IMR-90 (cell line): ENCODE results near the gene CDH13. TPM values are rescaled to one million over a fixed set of nuclear protein-coding genes. Genes with fewer than 3 reads are reported as not detected.

ENCODE experiments used
- ATAC-seq: fragments of 200-7000 bp; cut with Tn5 transposase; 2 replicates; pipeline ENCODE4 v1.9.1; 2020; ENCODE audit warnings: low read depth, mild to moderate bottlenecking, moderate library complexity
- BruUV-seq: library from RNA; stranded (reverse); fragments of 400-500 nt; replicated peaks from 2 replicates; lab custom pipeline; 2021; lab: Mats Ljungman, UMichigan
- CTCF ChIA-PET: fragments of 300-600 bp; formaldehyde crosslinking; extraction: SDS; loops from one replicate; lab custom pipeline; 2021; ENCODE audit warnings: antibody characterized with exemption; lab: Yijun Ruan, JAX
- POLR2A ChIA-PET: fragments of 300-600 bp; sonication (Branson Sonifier 250); formaldehyde crosslinking; loops from one replicate; lab custom pipeline; 2022; ENCODE audit warnings: antibody characterized with exemption; ENCODE audit not compliant: unreplicated experiment; lab: Charles Lee
- DNase-seq: peaks from one replicate; pipeline ENCODE4 v3.0.0; 2013
- H2AFZ ChIP-seq: replicated peaks from 2 replicates; pipeline ENCODE3; 2013; ENCODE audit warnings: low read length, mild to moderate bottlenecking; ENCODE audit not compliant: poor library complexity
- H2AK5ac ChIP-seq: 2 replicates; pipeline ENCODE4 v1.6.1; 2013; ENCODE audit warnings: low read depth, low read length, inconsistent platforms
- H2AK9ac ChIP-seq: replicated peaks from 2 replicates; pipeline ENCODE3; 2013; ENCODE audit warnings: mild to moderate bottlenecking, low read depth, low read length, moderate library complexity; ENCODE audit not compliant: poor library complexity
- H2BK120ac ChIP-seq: 2 replicates; pipeline ENCODE4 v1.6.1; 2013; ENCODE audit warnings: low read depth, low read length, inconsistent platforms
- H2BK15ac ChIP-seq: 3 replicates; pipeline ENCODE4 v1.6.1; 2013; ENCODE audit warnings: low read depth, low read length, inconsistent platforms
- H2BK20ac ChIP-seq: 2 replicates; pipeline ENCODE4 v1.6.1; 2013; ENCODE audit warnings: low read depth, mild to moderate bottlenecking, inconsistent platforms, low read length, moderate library complexity
- H2BK5ac ChIP-seq: 2 replicates; pipeline ENCODE4 v1.6.1; 2013; ENCODE audit warnings: mild to moderate bottlenecking, low read depth, low read length, inconsistent platforms; ENCODE audit not compliant: poor library complexity, severe bottlenecking
- H3K14ac ChIP-seq: replicated peaks from 2 replicates; pipeline ENCODE4 v1.6.1; 2013; ENCODE audit warnings: low read depth, low read length, inconsistent platforms
- H3K18ac ChIP-seq: 2 replicates; pipeline ENCODE4 v1.6.1; 2013; ENCODE audit warnings: low read depth, low read length, control low read depth
- H3K23ac ChIP-seq: 2 replicates; pipeline ENCODE4 v1.6.1; 2013; ENCODE audit warnings: low read depth, low read length, inconsistent platforms
- H3K27ac ChIP-seq: 2 replicates; pipeline ENCODE4 v1.5.1; 2013; ENCODE audit warnings: mild to moderate bottlenecking, control low read depth, low read length; ENCODE audit not compliant: insufficient read depth
- H3K27me3 ChIP-seq: 2 replicates; pipeline ENCODE4 v1.6.1; 2013; ENCODE audit warnings: low read length; ENCODE audit not compliant: control insufficient read depth, insufficient read depth
- H3K36me3 ChIP-seq: 2 replicates; pipeline ENCODE4 v1.6.1; 2013; ENCODE audit warnings: low read length, mixed read lengths; ENCODE audit not compliant: control insufficient read depth, insufficient read depth
- H3K4ac ChIP-seq: 2 replicates; pipeline ENCODE4 v1.6.1; 2013; ENCODE audit warnings: low read depth, low read length, inconsistent platforms
- H3K4me1 ChIP-seq: 2 replicates; pipeline ENCODE4 v1.6.1; 2013; ENCODE audit warnings: low read length, mixed read lengths; ENCODE audit not compliant: control insufficient read depth, insufficient read depth
- H3K4me2 ChIP-seq: 2 replicates; pipeline ENCODE4 v1.6.1; 2013; ENCODE audit warnings: low read depth, mild to moderate bottlenecking, control low read depth, low read length, moderate library complexity
- H3K4me3 ChIP-seq: 2 replicates; pipeline ENCODE4 v1.5.1; 2013; ENCODE audit warnings: low read depth, mild to moderate bottlenecking, control low read depth, low read length, moderate library complexity; ENCODE audit not compliant: insufficient read depth
- H3K56ac ChIP-seq: 2 replicates; pipeline ENCODE4 v1.6.1; 2013; ENCODE audit warnings: low read length, inconsistent platforms; ENCODE audit not compliant: insufficient read depth; ENCODE audit errors: extremely low read depth
- H3K79me1 ChIP-seq, 2 experiments: 2 replicates each; pipeline ENCODE4 v1.6.1; 2013; ENCODE audit warnings: low read length in 2 of 2, inconsistent platforms in 1 of 2, low read depth in 1 of 2
- H3K9ac ChIP-seq: 2 replicates; pipeline ENCODE4 v1.6.1; 2013; ENCODE audit warnings: low read depth, low read length, control low read depth
- H3K9me1 ChIP-seq: 2 replicates; pipeline ENCODE4 v1.6.1; 2013; ENCODE audit warnings: low read length, inconsistent platforms; ENCODE audit not compliant: insufficient read depth
- H3K9me3 ChIP-seq: 2 replicates; pipeline ENCODE4 v1.6.1; 2013; ENCODE audit warnings: low read length; ENCODE audit not compliant: control insufficient read depth, insufficient read depth
- H4K20me1 ChIP-seq: 2 replicates; pipeline ENCODE4 v1.6.1; 2013; ENCODE audit warnings: low read length, inconsistent platforms; ENCODE audit not compliant: insufficient read depth
- H4K5ac ChIP-seq: 2 replicates; pipeline ENCODE4 v1.6.1; 2013; ENCODE audit warnings: mild to moderate bottlenecking, low read depth, low read length, control low read depth
- H4K8ac ChIP-seq, 2 experiments: 2 replicates each; pipeline ENCODE4 v1.6.1; 2013; ENCODE audit warnings: low read depth in 2 of 2, low read length in 2 of 2, control low read depth in 1 of 2, inconsistent platforms in 1 of 2
- H4K91ac ChIP-seq: 2 replicates; pipeline ENCODE4 v1.6.1; 2013; ENCODE audit warnings: low read depth, low read length, inconsistent platforms; ENCODE audit not compliant: insufficient read depth
- CEBPB ChIP-seq: IDR thresholded peaks from 2 replicates; pipeline ENCODE4 v1.6.1; 2012; ENCODE audit warnings: low read depth, low read length, improper control_type of control experiment
- CHD1 ChIP-seq: IDR thresholded peaks from 2 replicates; pipeline ENCODE4 v1.6.1; 2012; ENCODE audit warnings: low read depth, low read length, improper control_type of control experiment
- ELK1 ChIP-seq: fragments of 150-350 bp; IDR thresholded peaks from 2 replicates; pipeline ENCODE4 v1.6.1; 2016; ENCODE audit warnings: low read depth, mild to moderate bottlenecking, low read length, moderate library complexity, borderline replicate concordance
- FOS ChIP-seq: fragments of 150-350 bp; IDR thresholded peaks from 2 replicates; pipeline ENCODE4 v1.6.1; 2016; ENCODE audit warnings: low read depth, low read length
- MAFK ChIP-seq: IDR thresholded peaks from 2 replicates; pipeline ENCODE4 v1.6.1; 2012; ENCODE audit warnings: low read depth, low read length, improper control_type of control experiment
- MAZ ChIP-seq: IDR thresholded peaks from 2 replicates; pipeline ENCODE4 v1.6.1; 2012; ENCODE audit warnings: low read depth, mild to moderate bottlenecking, low read length, improper control_type of control experiment, moderate library complexity, borderline replicate concordance
- MXI1 ChIP-seq: IDR thresholded peaks from 2 replicates; pipeline ENCODE4 v1.6.1; 2012; ENCODE audit warnings: low read depth, mild to moderate bottlenecking, low read length, moderate library complexity, borderline replicate concordance
- NFE2L2 ChIP-seq: fragments of 150-350 bp; IDR thresholded peaks from 2 replicates; pipeline ENCODE4 v1.6.1; 2016; ENCODE audit warnings: low read depth, mild to moderate bottlenecking, low read length
- POLR2A ChIP-seq: IDR thresholded peaks from 2 replicates; pipeline ENCODE4 v1.6.1; 2012; ENCODE audit warnings: mild to moderate bottlenecking, low read depth, low read length
- RAD21 ChIP-seq: IDR thresholded peaks from 2 replicates; pipeline ENCODE4 v1.6.1; 2012; ENCODE audit warnings: low read length, improper control_type of control experiment
- RCOR1 ChIP-seq: IDR thresholded peaks from 2 replicates; pipeline ENCODE4 v1.6.1; 2012; ENCODE audit warnings: mild to moderate bottlenecking, low read length, improper control_type of control experiment; ENCODE audit not compliant: insufficient replicate concordance
- WGBS, 2 experiments: methylation state at CpG; one replicate each; pipeline versions ENCODE4 v1.1.5 to v1.1.7; 2013; ENCODE audit warnings: missing lambda C conversion rate in 2 of 2; ENCODE audit not compliant: insufficient read length in 1 of 2; ENCODE audit errors: extremely low coverage in 2 of 2; 5-methylcytosine and 5-hydroxymethylcytosine counted together
- dilution Hi-C: fragments of 300-500 bp; cut with HindIII; formaldehyde crosslinking; loops from one replicate; pipeline ENCODE4 v1.14.3; 2018; ENCODE audit warnings: low sequenced_read_pairs; ENCODE audit not compliant: unreplicated experiment
- in situ Hi-C: fragments of 300-500 bp; cut with MboI; formaldehyde crosslinking; loops from 3 replicates; pipeline ENCODE4 v1.14.3; 2019; ENCODE audit warnings: low sequenced_read_pairs, inconsistent platforms, mixed read lengths
- intact Hi-C: fragments of 100-400 bp; cut with micrococcal nuclease; formaldehyde crosslinking; loops from 2 replicates; pipeline ENCODE4 v1.10.0; 2022
- polyA plus RNA-seq, 3 experiments: library from polyadenylated mRNA; depleted of rRNA; stranded (reverse); fragments of >200 nt; gene quantifications; 2 replicates each; pipeline ENCODE4 v1.2.3, GENCODE V29; 2012; ENCODE audit warnings: low replicate concordance in 1 of 3
- total RNA-seq: library from RNA; depleted of rRNA; stranded (reverse); fragments of >200 nt; gene quantifications from 2 replicates; pipeline ENCODE4 v1.2.3, GENCODE V29; 2012
- TF ChIP-seq, protein P1 (sequence below): fragments of 150-350 bp; IDR thresholded peaks from 2 replicates; pipeline ENCODE4 v1.6.1; 2017; ENCODE audit warnings: mild to moderate bottlenecking, antibody characterized with exemption, low read length, low read depth

The CDH13 gene
- total and polyA plus RNA-seq, 2 of the 4 experiments (the other 2 are of a cell fraction) = 61.6 to 74.7 TPM

DNA sequence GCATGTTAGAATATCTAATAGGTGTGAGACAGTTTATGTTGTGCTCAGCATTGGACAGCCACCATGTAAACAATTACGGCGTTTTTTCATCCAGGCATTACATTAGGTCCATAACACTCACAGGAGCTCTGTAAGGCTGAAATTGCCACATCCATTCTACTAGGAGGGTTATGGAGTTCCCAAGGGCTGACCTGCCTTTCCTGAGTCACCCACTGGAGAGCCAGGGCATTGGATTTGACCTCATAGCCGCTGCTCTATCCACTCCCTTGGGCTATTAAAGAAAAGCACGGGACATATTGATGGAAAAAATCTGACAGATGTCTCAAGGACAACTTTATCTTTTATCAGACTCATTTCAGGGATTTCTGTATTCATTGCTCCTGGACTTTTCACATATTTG, 874.7 kb downstream of the CDH13 start:
- H4K20me1 ChIP-seq = no peaks in the 10 kb centered on the region
- H2BK15ac ChIP-seq = no peak overlapping the region
- no peaks in the 10 kb centered on the region for H3K36me3 ChIP-seq
- H3K27me3 ChIP-seq = no peaks in the 10 kb centered on the region
- no peak overlapping the region for H3K9ac ChIP-seq
- H2BK120ac ChIP-seq = no peak overlapping the region
- DNase-seq (no peak), ATAC-seq (no peak)
- WGBS, 2 experiments = no CpG with 5 or more reads among the region's 4 CpGs
- CTCF ChIA-PET = no interaction called here
- H4K8ac ChIP-seq = no peak overlapping the region
- POLR2A ChIA-PET = interaction anchor here (0.6 kb wide), 1 partner anchor 286 kb away, joined by 6 read pairs; no protein-coding TSS in a partner anchor
- H3K23ac ChIP-seq = no peak overlapping the region
- H3K4me3 ChIP-seq = no peak overlapping the region
- H3K56ac ChIP-seq = no peak overlapping the region
- no peak overlapping the region for H3K18ac ChIP-seq
- dilution Hi-C loops = no loop called here
- H2AK9ac ChIP-seq = no peak overlapping the region
- H3K27ac ChIP-seq = no peak overlapping the region
- H4K91ac ChIP-seq = no peak overlapping the region
- no peak overlapping the region for H4K5ac ChIP-seq
- no peaks in the 10 kb centered on the region for H3K4me1 ChIP-seq
- no peaks in the 10 kb centered on the region for H3K79me1 ChIP-seq
- no peaks in the 10 kb centered on the region for H3K9me1 ChIP-seq
- in situ Hi-C loops = no loop called here
- H2BK20ac ChIP-seq = no peak overlapping the region
- no peak overlapping the region for H3K14ac ChIP-seq
- H3K9me3 ChIP-seq = no peaks in the 10 kb centered on the region
- no peak overlapping the region for H2AK5ac ChIP-seq
- BruUV-seq = no TSS peak
- H3K4me2 ChIP-seq = no peak overlapping the region
- no peak overlapping the region for H2AFZ ChIP-seq
- TF ChIP-seq CEBPB = no peak
- no peak for TF ChIP-seq MAFK
- no peak for TF ChIP-seq FOS
- TF ChIP-seq, protein P1, sequence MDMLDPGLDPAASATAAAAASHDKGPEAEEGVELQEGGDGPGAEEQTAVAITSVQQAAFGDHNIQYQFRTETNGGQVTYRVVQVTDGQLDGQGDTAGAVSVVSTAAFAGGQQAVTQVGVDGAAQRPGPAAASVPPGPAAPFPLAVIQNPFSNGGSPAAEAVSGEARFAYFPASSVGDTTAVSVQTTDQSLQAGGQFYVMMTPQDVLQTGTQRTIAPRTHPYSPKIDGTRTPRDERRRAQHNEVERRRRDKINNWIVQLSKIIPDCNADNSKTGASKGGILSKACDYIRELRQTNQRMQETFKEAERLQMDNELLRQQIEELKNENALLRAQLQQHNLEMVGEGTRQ = no peak
- no peak for TF ChIP-seq RCOR1
- no peak for TF ChIP-seq POLR2A
- no peak for TF ChIP-seq MXI1
- TF ChIP-seq ELK1 = no peak
- TF ChIP-seq RAD21 = no peak
- TF ChIP-seq CHD1 = no peak
- TF ChIP-seq MAZ = no peak
- TF ChIP-seq NFE2L2 = no peak
- intact Hi-C loops = no loop called here
- H3K4ac ChIP-seq = no peak overlapping the region
- no peak overlapping the region for H2BK5ac ChIP-seq
